Fibroblast of skin of scalp (primary cell): ENCODE measurements around the gene ESYT2.
A peak's percentile ranks its signal among the peaks of the same experiment; 100 is the strongest.
"Not testable (repeated sequence)": the region's sequence is repeated elsewhere in the genome, so short reads cannot be mapped to it uniquely, and the experiment has no call there.

ENCODE experiments used
- DNase-seq: peaks from one replicate; pipeline ENCODE4 v3.0.0-alpha.2; 2013

The ESYT2 gene

DNA sequence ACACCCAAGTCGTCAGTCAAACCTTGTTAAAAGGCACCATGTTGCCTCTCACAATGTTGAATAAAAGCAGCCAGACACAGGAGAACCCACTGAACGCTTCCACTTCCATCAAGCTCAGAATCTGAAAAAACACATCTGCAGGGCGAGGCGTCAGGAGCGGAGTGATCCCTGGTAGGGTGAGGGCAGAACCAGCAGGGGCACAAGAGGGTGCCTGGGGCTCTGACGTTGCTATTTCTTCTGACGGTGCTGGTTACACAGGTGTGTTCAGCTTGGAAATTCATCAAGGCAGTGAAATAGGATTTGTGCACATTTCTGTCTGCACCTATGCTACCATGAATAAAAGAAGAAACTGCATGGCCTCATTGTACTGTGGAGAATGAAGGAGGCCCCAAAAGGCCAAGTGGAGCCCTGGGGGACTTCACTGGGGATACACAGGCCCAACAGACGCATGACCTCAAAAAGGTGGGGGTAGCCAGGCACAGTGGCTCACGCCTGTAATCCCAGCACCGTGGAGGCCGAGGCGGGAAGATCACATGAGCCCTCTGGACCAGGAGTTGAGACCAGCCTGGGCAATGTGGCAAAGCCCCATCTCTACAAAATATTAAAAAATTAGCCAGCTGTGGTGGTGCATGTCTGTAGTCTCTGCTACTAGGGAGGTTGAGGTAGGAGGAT lies 105.5 kb downstream of the ESYT2 start:
- DNase-seq = no peak

DNA sequence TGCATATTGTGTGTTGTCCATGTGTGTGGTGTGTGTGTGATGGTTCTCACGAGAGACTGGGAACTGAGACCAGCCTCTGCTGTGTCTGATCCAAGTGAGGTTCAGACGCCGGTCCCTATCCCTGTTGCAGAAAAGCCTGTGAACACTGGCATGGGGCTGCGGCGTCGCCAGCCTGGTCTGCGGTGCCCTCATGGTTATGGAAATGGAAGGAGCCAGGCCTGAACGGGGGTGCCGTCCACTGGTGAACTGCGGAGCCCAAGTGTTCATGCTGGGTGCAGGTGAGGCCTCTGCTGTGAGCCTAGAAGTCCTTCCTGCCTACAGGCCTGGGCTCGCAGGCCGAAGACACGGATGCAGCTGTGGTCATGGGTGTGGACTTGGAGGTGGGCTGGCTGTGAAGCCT lies 106.0 kb downstream of the ESYT2 start:
- no peak for DNase-seq

- no peak for DNase-seq
Observed at GRCh38 chr7:158722574-158723237, 106.6 kb downstream of the ESYT2 start.

- DNase-seq = no peak
Observed at GRCh38 chr7:158720112-158720511, 109.2 kb downstream of the ESYT2 start.

DNA sequence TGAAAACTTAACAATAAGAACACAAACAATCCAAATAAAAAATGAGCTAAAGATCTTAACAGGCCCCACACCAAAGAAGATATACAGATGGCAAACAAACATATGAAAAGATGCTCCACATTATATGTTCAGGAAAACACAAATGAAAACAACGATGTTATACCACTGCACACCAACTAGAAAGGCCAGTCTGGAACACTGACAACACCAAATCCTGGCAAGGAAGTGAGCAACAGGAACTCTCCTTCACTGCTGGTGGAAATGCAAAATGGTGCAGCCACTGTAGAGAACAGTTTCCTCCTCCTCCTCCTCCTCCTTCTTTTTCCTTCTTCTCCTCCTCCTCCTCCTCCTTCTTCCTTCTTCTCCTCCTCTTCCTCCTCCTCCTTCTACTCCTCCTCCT lies 112.5 kb downstream of the ESYT2 start:
- no peak for DNase-seq

- peak; percentile 55 for DNase-seq
Observed at GRCh38 chr7:158710651-158711102, 118.6 kb downstream of the ESYT2 start.

DNA sequence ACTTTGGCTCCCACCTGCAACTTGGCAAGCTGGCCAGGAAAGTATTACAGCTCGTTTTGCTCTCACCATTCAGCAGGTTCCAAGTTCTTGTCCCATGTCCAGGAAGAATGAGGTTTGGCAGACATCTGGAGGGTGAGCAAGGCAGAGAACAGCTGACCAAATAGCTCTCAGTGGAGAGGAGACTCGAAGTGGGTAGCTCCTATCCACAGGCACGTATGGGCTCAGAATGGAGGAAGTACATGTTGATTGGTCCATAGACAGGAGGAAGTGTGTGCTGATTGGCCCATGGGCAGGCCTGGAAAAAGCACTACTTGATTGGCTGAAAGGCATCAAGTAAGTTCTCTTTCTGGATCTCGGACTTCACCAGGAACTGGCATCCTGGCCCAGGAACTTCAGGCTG lies 121.7 kb downstream of the ESYT2 start:
- DNase-seq = no peak

- DNase-seq = no peak
Observed at GRCh38 chr7:158706710-158707590, 122.4 kb downstream of the ESYT2 start.

DNA sequence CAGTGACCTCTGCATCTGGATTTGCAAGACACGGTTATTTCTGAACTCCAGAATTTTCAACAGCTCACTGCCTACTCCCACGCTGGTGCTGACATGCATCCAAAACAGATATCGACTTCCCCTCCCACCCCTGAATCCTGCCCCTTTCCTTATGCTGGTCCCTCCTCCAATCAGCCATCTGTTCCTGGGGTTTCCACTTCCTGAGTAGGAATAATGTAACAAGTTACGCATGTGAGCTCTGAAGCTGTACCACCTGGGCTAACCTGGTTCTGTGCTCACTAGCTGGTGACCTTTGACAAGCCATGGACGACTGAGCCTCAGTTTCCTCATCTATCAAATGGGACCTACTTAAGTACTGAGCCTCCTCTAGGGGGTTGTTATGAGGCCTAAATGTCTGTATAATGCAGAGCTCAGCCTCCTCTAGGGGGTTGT lies 123.0 kb downstream of the ESYT2 start:
- no peak for DNase-seq

- DNase-seq = no peak
Observed at GRCh38 chr7:158705234-158705850, 124.0 kb downstream of the ESYT2 start.

DNA sequence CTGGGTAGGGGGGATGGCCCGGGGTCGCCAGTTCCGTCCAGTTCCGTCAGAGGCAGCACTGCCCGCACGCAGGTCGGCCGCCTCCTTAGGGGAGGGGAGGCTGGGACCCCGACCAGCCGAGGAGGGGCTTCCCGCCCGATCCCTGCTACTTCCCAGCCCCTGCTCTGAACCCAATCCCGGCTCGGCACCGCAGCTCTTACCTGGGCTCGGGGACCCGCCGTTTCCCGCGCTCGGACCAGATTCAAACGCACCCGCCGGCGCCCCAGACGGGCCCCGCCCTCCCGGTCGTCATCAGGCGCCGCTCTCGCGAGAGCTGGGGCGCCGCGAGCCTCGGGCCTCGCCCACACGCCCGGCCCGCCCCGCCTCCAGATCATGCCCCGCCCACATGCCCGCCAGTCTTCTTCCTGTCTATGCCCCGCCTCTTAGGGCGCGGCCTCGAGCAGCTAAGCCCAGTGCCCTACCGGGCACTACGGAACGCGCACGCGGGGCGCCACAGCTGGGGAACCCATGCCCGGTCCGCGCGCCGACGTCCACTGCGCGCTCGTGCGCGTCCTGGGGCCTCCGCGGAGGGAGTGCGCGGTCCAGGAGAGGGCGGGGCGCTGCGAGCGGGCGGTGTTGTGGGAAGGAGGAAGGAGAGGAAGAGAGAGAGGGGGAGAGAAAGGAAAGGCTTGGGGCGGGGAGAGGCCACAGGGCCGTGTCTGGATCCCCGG lies 124.6 kb downstream of the ESYT2 start, which contains the start of gene NCAPG2:
Gene NCAPG2, minus strand, starts transcription at position 281 of the 710 bp plus-strand sequence. CDS start 2,905 bp downstream, outside the sequence.
- DNase-seq = peak; percentile 99

DNA sequence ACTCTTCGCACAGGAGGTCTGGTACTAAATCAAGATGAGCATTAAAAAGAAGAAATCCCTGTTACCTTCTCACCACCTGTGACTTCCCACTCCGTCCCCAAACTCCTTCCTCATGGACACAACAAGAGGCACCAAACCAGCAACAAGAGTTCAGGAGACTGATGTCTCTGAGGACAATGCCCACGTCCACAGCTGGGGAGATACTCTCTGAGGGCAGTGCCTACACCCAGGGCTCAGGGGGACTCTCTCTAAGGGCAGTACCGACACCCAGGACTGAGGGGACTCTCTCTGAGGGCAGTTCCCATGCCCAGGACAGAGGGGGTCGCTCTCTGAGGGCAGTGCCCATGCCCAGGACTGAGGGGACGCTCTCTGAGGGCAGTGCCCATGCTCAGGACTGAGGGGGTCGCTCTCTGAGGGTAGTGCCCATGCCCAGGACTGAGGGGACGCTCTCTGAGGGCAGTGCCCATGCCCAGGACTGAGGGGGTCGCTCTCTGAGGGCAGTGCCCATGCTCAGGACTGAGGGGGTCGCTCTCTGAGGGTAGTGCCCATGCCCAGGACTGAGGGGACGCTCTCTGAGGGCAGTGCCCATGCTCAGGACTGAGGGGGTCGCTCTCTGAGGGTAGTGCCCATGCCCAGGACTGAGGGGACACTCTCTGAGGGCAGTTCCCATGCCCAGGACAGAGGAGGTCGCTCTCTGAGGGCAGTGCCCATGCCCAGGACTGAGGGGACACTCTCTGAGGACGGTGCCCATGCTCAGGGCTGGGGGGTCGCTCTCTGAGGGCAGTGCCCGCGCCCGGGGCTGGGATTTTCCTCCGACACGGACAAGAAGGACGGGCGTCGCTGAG lies 125.4 kb downstream of the ESYT2 start:
- DNase-seq = not testable (repeated sequence)

DNA sequence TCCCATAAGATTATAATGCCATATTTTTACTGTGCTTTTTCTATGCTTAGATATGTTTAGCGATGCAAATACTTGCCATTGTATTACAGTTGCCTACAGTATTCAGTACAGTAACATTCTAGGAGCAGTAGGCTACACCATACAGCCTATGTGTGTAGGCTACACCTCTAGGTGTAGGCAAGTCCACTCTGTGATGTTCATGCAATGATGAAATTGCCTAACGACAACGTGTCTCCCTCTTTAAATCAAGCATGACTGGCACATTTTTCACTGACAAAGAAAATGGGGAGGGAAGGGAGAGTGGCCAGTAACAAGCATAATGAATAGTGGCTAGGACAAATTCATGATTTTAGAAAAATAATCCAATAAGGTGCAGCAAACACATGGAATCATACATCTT lies 126.4 kb downstream of the ESYT2 start:
- DNase-seq = no peak

GRCh38 chr7:158702196-158702595 lies 127.1 kb downstream of the ESYT2 start:
- DNase-seq = no peak

DNA sequence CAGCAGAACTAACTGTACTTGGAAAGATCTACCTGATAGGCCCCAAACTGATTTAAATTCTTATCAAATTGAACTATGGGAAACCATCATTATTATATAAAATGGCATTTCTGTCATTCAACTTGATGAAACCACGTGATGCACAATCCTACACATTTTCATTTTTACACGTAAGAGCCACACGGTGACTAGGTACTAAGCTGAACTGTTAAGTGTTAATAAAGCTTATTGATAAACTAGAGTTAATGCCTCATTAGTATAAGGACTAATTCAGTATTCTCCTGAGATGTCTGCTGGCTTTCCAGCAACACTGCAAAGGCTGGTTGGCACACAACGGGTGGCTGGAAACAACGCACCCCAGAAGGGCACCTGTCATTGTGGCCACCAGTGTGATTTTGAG lies 129.3 kb downstream of the ESYT2 start:
- no peak for DNase-seq

DNA sequence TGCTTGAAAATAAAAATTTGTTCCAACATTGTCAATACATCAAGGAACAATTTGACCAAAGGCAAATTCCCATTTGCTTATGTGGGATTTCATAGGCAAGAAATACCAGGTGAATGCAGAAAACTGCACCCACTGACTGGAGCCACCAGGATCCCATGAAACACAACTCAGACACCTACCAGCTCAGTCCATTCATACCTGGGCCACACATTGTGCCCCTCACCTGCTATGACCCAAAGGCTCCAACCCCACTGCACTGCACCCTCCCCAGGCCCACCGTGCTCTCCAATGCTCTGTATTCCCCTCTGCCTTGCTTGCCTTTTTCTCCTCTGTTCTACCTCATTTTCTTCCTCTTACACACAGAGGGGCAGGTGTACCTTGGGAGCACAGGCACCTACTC lies 130.0 kb downstream of the ESYT2 start:
- no peak for DNase-seq

DNA sequence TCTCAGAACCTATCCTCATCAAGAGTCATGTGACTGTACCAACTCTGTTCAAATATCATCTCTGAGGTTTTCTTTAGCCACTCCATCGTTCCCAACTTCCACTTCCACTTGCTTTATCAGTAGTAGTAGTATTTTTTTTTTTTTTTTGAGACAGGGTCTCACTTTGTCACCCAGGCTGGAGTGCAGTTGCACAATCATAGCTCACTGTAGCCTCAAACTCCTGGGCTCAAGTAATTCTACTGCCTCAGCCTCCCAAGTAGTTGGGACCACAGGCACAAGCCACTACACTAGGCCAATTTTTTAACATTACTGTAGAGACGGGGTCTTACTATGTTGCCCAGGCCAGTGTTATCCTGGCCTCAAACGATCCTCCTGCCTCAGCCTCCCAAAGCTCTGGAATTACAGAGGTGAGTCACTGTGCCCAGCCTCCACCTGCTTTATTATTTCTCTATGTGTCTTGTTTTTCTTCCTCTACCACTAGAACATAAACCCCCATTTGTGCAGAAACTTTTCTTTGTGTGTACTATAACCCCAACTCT lies 130.6 kb downstream of the ESYT2 start:
- DNase-seq = no peak

- DNase-seq = not testable (repeated sequence)
Observed at GRCh38 chr7:158697597-158697996, 131.7 kb downstream of the ESYT2 start.

DNA sequence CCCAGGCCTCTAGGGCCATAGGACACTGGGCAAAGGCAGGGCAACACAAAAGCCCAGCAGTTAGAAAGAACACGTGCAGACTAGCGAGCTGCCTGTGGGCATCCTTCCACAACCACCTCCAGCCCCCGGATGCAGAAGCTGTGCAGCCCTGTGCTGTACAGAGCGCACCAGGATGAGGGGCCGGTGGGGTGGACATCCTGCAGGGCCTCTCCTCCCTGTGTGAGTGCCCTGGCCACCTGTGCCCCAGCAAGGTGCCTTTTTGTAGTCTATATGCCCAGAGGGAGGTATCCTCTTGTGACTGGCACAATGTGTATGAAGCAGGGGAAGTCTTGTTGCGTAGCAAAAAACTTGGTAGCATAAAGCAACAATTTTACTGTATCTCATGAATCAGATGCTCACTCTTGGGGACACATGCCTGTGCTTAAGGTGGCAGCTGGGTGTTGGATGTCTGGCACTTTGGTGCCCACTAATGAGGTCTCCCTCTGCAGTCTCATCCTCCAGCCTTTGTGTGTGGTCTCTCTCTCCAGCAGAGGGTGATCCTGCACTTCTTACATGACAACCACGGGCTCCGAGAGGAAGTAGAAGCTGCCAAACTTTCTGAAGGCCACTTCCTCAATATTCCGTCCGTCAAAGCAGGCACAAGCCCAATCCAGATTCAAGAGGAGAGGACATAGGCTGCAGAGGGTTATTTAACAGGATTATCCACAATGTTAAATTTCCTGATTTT lies 133.4 kb downstream of the ESYT2 start:
- peak; percentile 82 for DNase-seq

GRCh38 chr7:158695056-158695455 lies 134.3 kb downstream of the ESYT2 start:
- DNase-seq = no peak
